K562 (cell line): ENCODE data around the gene ARMH1. TPM values are rescaled to one million over a fixed set of nuclear protein-coding genes. Genes with fewer than 3 reads are reported as not detected.

Source experiments
- ATAC-seq: fragments of 200-7000 bp; cut with Tn5 transposase; 3 replicates; pipeline ENCODE4 v1.9.1; 2020; ENCODE audit warnings: moderate library complexity
- BruUV-seq: library from RNA; stranded (reverse); fragments of 400-500 nt; replicated peaks from 2 replicates; lab custom pipeline; 2021; lab: Mats Ljungman, UMichigan
- CTCF ChIA-PET: fragments of 300-600 bp; formaldehyde crosslinking; extraction: SDS; loops from one replicate; lab custom pipeline; 2021; ENCODE audit warnings: low intra/inter-chr PET ratio; lab: Yijun Ruan, JAX
- POLR2A ChIA-PET: fragments of 300-600, 350-650 bp; sonication (Branson Sonifier 250); formaldehyde crosslinking; extraction: SDS; loops from one replicate; lab custom pipeline; 2021; ENCODE audit warnings: antibody characterized with exemption, inconsistent platforms; lab: Yijun Ruan, JAX
- DNase-seq, 4 experiments: peaks; one replicate each; pipeline versions ENCODE4 v3.0.0 to v3.0.0-alpha.2; 2011 to 2018; ENCODE audit warnings: low spot score in 3 of 4, mixed read lengths in 3 of 4; ENCODE audit errors: extremely low read depth in 1 of 4
- FAIRE-seq: peaks from 2 replicates; lab custom pipeline; 2011; peaks lifted over from hg19 to GRCh38; lab: Jason Lieb, UNC
- H2AFZ ChIP-seq: 2 replicates; pipeline ENCODE4 v1.6.0; 2011; ENCODE audit warnings: low read depth, low read length, control low read depth, inconsistent platforms
- H3K27ac ChIP-seq: fragments of 200-600 bp; 3 replicates; pipeline ENCODE4 v1.8.0; 2011; ENCODE audit warnings: low read depth, mild to moderate bottlenecking, control low read depth, inconsistent platforms, low read length, moderate library complexity, mixed read lengths; ENCODE audit errors: extremely low read depth
- H3K27me3 ChIP-seq, 2 experiments: fragments of 300-600 bp in 1 of 2; 2 replicates in 1 of 2; 3 replicates in 1 of 2; pipeline versions ENCODE4 v1.6.0 to v1.8.0; 2011; ENCODE audit warnings: inconsistent platforms in 2 of 2, low read length in 2 of 2, mild to moderate bottlenecking in 1 of 2, mixed read lengths in 1 of 2, moderate library complexity in 1 of 2; ENCODE audit not compliant: control insufficient read depth in 2 of 2, insufficient read depth in 2 of 2
- H3K36me3 ChIP-seq: fragments of 300-600 bp; 3 replicates; pipeline ENCODE4 v1.8.0; 2011; ENCODE audit warnings: mild to moderate bottlenecking, low read length, inconsistent platforms; ENCODE audit not compliant: control insufficient read depth, insufficient read depth
- H3K4me1 ChIP-seq, 2 experiments: fragments of 200-600 bp in 1 of 2; replicated peaks in 1 of 2; 2 replicates in 1 of 2; 3 replicates in 1 of 2; pipeline versions ENCODE4 v1.5.1 to v1.8.0; 2011; ENCODE audit warnings: inconsistent platforms in 2 of 2, low read length in 2 of 2, mild to moderate bottlenecking in 1 of 2, mixed read lengths in 1 of 2, moderate library complexity in 1 of 2; ENCODE audit not compliant: control insufficient read depth in 2 of 2, insufficient read depth in 2 of 2
- H3K4me2 ChIP-seq: 2 replicates; pipeline ENCODE4 v1.6.1; 2011; ENCODE audit warnings: low read length, control low read depth, inconsistent platforms, mixed read lengths; ENCODE audit not compliant: insufficient read depth
- H3K4me3 ChIP-seq: fragments of 200-600 bp; sonication (generic), shearing (Covaris generic); 2 replicates; pipeline ENCODE4 v1.5.1; 2016; ENCODE audit warnings: control low read depth, inconsistent platforms
- H3K79me2 ChIP-seq: fragments of 200-600 bp; 3 replicates; pipeline ENCODE4 v1.8.0; 2011; ENCODE audit warnings: low read length, inconsistent platforms; ENCODE audit not compliant: control insufficient read depth, insufficient read depth
- H3K9ac ChIP-seq, 2 experiments: 2 replicates each; pipeline versions ENCODE4 v1.6.0 to v1.6.1; 2011; ENCODE audit warnings: low read depth in 2 of 2, low read length in 2 of 2, control low read depth in 1 of 2, inconsistent platforms in 1 of 2, mild to moderate bottlenecking in 1 of 2, mixed read lengths in 1 of 2; ENCODE audit not compliant: insufficient read depth in 1 of 2
- H3K9me1 ChIP-seq: one replicate; pipeline ENCODE4 v1.6.0; 2011; ENCODE audit warnings: inconsistent platforms, mild to moderate bottlenecking, low read length, moderate library complexity; ENCODE audit not compliant: control insufficient read depth, insufficient read depth
- H3K9me3 ChIP-seq: replicated peaks from 2 replicates; pipeline ENCODE4 v1.5.1; 2011; ENCODE audit warnings: low read depth, low read length, inconsistent platforms; ENCODE audit not compliant: control insufficient read depth, insufficient read depth
- H4K20me1 ChIP-seq: replicated peaks from 2 replicates; pipeline ENCODE4 v1.6.1; 2011; ENCODE audit warnings: low read length, inconsistent platforms, mixed read lengths; ENCODE audit not compliant: control insufficient read depth, insufficient read depth
- NFIC ChIP-seq: fragments of 450-650 bp; IDR thresholded peaks from 2 replicates; pipeline ENCODE4 v1.6.1; 2017; ENCODE audit warnings: mild to moderate bottlenecking, inconsistent platforms
- TSHZ1 ChIP-seq: fragments of 250-450 bp; sonication (Bioruptor Pico); IDR thresholded peaks from 2 replicates; pipeline ENCODE4 v1.4.0; 2020; ENCODE audit warnings: mild to moderate bottlenecking, moderate library complexity
- ZSCAN29 ChIP-seq: fragments of 450-650 bp; IDR thresholded peaks from 2 replicates; pipeline ENCODE4 v1.6.1; 2017
- WGBS: fragments of 100-300 bp; shearing (Covaris generic); methylation state at CpG from one replicate; pipeline ENCODE4 v1.1.6; 2016; ENCODE audit warnings: low coverage, mixed read lengths; ENCODE audit not compliant: insufficient coverage; ENCODE audit errors: missing lambda C conversion rate; 5-methylcytosine and 5-hydroxymethylcytosine counted together
- in situ Hi-C: fragments of 300-500 bp; cut with MboI; formaldehyde crosslinking; loops from 4 replicates; pipeline ENCODE4 v1.15.0; 2018; ENCODE audit warnings: inconsistent platforms, mixed read lengths
- intact Hi-C: fragments of 100-400 bp; cut with micrococcal nuclease; formaldehyde crosslinking; loops from 2 replicates; pipeline ENCODE4 v1.14.2; 2022
- polyA plus RNA-seq, 8 experiments: library from polyadenylated mRNA; depleted of rRNA in 4 of 8; stranded (reverse) in 5 of 8; unstranded in 3 of 8; fragments of >200 nt; fragmentation: Nextera tagmentation in 2 of 8; fragmentation: Illumina TruSeq in 1 of 8; extraction: Ambion mirVana in 2 of 8; extraction: Trizol in 1 of 8; gene quantifications; 2 replicates each; pipeline versions ENCODE4 v1.2.1 to v1.2.3, GENCODE V29; 2011 to 2014; ENCODE audit warnings: inconsistent platforms in 1 of 8, missing spikeins in 1 of 8
- total RNA-seq, 7 experiments: library from RNA; depleted of rRNA in 6 of 7; stranded (reverse); fragments of >200 nt in 6 of 7; fragmentation: Illumina TruSeq in 2 of 7; extraction: Trizol in 2 of 7; gene quantifications; 2 replicates each; pipeline versions ENCODE4 v1.2.1 to v1.2.3, GENCODE V29; 2011 to 2021; ENCODE audit warnings: low replicate concordance in 1 of 7

Gene ARMH1
- total and polyA plus RNA-seq, 9 of the 15 experiments (the other 6 are each of a cell fraction or from before 2014, with no cell fraction given) = 0.41 TPM; not detected in 8

DNA sequence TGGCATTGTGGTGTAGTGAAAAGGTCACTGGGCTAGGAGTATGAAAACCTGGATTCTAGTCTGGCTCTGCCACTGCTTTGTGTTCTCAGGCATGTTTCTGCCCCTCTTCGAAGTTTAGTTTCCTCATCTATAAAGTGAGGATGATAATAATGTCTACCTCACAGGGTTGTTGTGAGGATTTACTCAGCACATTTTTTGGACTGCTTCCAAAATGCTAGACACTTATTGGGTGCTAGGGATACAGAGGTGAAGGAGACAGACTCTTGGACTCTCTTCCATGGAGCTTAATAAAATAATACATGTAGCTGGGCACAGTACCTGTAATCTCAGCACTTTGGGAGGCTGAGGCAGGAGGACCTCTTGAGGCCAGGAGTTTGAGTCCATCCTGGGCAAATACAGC lies 68.7 kb downstream of the ARMH1 start:
- ChIA-PET POLR2A (interaction anchor here (0.8 to 14.7 kb wide), 13 partner anchors 8 to 111 kb away, joined by 3 to 199 read pairs (median 5); partner anchors contain the start of genes PLK3, RNU5D-1 and RPS8), CTCF (no interaction called here)
- peak overlapping the region; percentile 39; the same call in 1 of the 3 replicates for H3K27ac ChIP-seq
- peaks cover 66% of the 10 kb centered on the region for H3K79me2 ChIP-seq
- H3K4me2 ChIP-seq = peak overlapping the region; percentile 53
- H3K9me1 ChIP-seq = no peaks in the 10 kb centered on the region
- TF ChIP-seq TSHZ1 (CRISPR knock-in tag) = no peak
- no peak for TF ChIP-seq ZSCAN29
- peak; percentile 74 for TF ChIP-seq NFIC
- peak overlapping the region; percentile 25 to 91; a peak in 2 of 4 replicates for H3K9ac ChIP-seq
- peaks cover 13 to 25% of the 10 kb centered on the region in 2 experiments; a peak in 4 of 5 replicates for H3K4me1 ChIP-seq
- BruUV-seq = no TSS peak
- no peaks in the 10 kb centered on the region for H3K27me3 ChIP-seq
- in situ Hi-C loops (no loop called here), intact Hi-C loops (no loop called here)
- no peak overlapping the region for H3K4me3 ChIP-seq
- no peaks in the 10 kb centered on the region for H4K20me1 ChIP-seq
- DNase-seq (no peak), ATAC-seq (no peak), FAIRE-seq (no peak)
- no peaks in the 10 kb centered on the region for H3K9me3 ChIP-seq
- H2AFZ ChIP-seq = no peak overlapping the region
- H3K36me3 ChIP-seq = peaks cover 68% of the 10 kb centered on the region
- WGBS = 62% methylated on average over 1 of the region's 1 CpG
